Esophagus squamous epithelium (tissue), 5 donors: Measurements from ENCODE around the gene POLR2E. TPM values are rescaled to one million over a fixed set of nuclear protein-coding genes. Genes with fewer than 3 reads are reported as not detected.
A peak's percentile ranks its signal among the peaks of the same experiment; 100 is the strongest.

Experiments used
- DNase-seq: peaks from one replicate; lab custom pipeline; 2025; lab: John Stamatoyannopoulos, UW
- H3K27ac ChIP-seq, 4 donors: fragments of 200-600 bp; sonication (generic); one replicate each; pipeline ENCODE4 v1.5.1; 2016 to 2019; ENCODE audit warnings: mild to moderate bottlenecking in 1 of 4
- H3K27me3 ChIP-seq, 4 donors: fragments of 200-600 bp; sonication (generic); 1 replicate in 3 of 4; 2 replicates in 1 of 4; pipeline versions ENCODE4 v1.5.1 to v1.6.0; 2017 to 2021; ENCODE audit warnings: antibody characterized with exemption in 1 of 4
- H3K36me3 ChIP-seq, 3 donors: fragments of 200-600 bp; sonication (generic); one replicate each; pipeline ENCODE4 v1.5.1; 2016 to 2019
- H3K4me1 ChIP-seq, 3 donors: fragments of 200-600 bp; sonication (generic); one replicate each; pipeline ENCODE4 v1.5.1; 2017 to 2019
- H3K4me3 ChIP-seq, 4 donors: fragments of 200-600 bp; sonication (generic); 1 replicate in 3 of 4; 2 replicates in 1 of 4; pipeline ENCODE4 v1.5.1; 2016 to 2019; ENCODE audit warnings: mild to moderate bottlenecking in 2 of 4, moderate library complexity in 1 of 4
- H3K9me3 ChIP-seq, 3 donors: fragments of 200-600 bp; sonication (generic); one replicate each; pipeline ENCODE4 v1.5.1; 2016 to 2019
- POLR2A ChIP-seq, 4 donors: fragments of 450-650 bp; IDR thresholded peaks; one replicate each; pipeline ENCODE4 v1.6.1; 2017; ENCODE audit warnings: antibody characterized with exemption in 4 of 4, mild to moderate bottlenecking in 4 of 4, moderate library complexity in 3 of 4
- WGBS, 2 donors: methylation state at CpG; one replicate each; pipeline ENCODE4 v1.1.5; 2018; 5-methylcytosine and 5-hydroxymethylcytosine counted together
- intact Hi-C: fragments of 100-400 bp; cut with DNase I; formaldehyde crosslinking; loops from one replicate; pipeline ENCODE4 v1.15.0; 2022
- total RNA-seq, 4 donors: library from RNA; depleted of rRNA; stranded (reverse); fragments of >200 nt; gene quantifications; one replicate each; pipeline ENCODE4 v1.1.0, GENCODE V29; 2016
- TF ChIP-seq, protein P1 (sequence below), 6 experiments: fragments of 450-650 bp in 4 of 6; fragments of 200-600 bp in 2 of 6; sonication (generic) in 2 of 6; IDR thresholded peaks; one replicate each; pipeline ENCODE4 v1.5.1; 2016 to 2019; ENCODE audit warnings: antibody characterized with exemption in 6 of 6, mild to moderate bottlenecking in 4 of 6, moderate library complexity in 4 of 6
- donor health status: DM: yes; HTN: yes; CAD: no.

The POLR2E gene
- total RNA-seq, 4 donors from 2014 or later = 113 to 198 (median 166) TPM

DNA sequence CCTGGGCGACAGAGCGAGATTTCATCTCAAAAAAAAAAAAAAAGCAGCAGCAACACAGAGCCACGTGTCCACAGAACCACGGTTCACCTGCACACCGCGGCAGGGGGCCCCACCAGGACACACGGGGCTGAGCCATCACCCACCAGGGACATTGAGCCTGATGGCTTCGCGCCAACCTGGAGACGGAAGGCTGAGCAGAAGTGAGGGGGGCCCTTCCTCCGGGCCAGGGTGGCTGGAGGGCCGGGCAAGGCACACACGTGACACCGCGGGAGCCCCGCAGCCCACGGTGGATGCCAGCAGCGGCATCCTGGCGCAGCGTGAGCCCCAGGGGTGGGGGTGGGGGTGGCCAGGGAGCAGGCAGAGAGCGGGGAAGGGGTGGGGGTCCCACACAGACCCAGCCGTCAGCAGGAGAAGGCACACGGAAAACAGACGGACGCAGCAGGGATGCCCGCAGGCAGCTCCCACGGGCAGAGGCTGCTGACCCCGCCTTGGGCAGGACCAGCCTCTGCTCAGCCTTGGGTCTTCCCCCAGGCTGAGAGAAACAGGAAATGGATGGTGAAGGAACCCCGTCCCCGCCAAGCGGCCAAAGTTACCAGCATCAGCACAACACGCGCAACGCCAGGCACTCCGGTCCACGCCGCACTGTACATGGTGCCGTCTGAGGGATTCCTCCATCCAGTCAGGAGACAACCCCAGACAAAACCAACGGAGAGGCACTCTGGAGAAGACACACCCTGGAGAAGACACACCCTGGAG, 45.3 kb upstream of the POLR2E start:
- 88 to 96% methylated on average over 21 to 23 of the region's 39 CpGs for WGBS, 2 donors
- Histone ChIP-seq H3K4me1 (peaks cover 15 to 16% (median 16%) of the 10 kb centered on the region in 3 donors), H3K27ac (no peak overlapping the region), H3K27me3 (no peaks in the 10 kb centered on the region), H3K36me3 (peaks cover 8 to 80% (median 22%) of the 10 kb centered on the region in 3 donors), H3K9me3 (no peaks in the 10 kb centered on the region), H3K4me3 (no peak overlapping the region)
- TF ChIP-seq POLR2A (IDR thresholded peaks at IDR 0.05) = no peak
- TF ChIP-seq, protein P1, sequence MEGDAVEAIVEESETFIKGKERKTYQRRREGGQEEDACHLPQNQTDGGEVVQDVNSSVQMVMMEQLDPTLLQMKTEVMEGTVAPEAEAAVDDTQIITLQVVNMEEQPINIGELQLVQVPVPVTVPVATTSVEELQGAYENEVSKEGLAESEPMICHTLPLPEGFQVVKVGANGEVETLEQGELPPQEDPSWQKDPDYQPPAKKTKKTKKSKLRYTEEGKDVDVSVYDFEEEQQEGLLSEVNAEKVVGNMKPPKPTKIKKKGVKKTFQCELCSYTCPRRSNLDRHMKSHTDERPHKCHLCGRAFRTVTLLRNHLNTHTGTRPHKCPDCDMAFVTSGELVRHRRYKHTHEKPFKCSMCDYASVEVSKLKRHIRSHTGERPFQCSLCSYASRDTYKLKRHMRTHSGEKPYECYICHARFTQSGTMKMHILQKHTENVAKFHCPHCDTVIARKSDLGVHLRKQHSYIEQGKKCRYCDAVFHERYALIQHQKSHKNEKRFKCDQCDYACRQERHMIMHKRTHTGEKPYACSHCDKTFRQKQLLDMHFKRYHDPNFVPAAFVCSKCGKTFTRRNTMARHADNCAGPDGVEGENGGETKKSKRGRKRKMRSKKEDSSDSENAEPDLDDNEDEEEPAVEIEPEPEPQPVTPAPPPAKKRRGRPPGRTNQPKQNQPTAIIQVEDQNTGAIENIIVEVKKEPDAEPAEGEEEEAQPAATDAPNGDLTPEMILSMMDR (IDR thresholded peaks at IDR 0.05) = no peak
- intact Hi-C loops = no loop called here
- no peak for DNase-seq

DNA sequence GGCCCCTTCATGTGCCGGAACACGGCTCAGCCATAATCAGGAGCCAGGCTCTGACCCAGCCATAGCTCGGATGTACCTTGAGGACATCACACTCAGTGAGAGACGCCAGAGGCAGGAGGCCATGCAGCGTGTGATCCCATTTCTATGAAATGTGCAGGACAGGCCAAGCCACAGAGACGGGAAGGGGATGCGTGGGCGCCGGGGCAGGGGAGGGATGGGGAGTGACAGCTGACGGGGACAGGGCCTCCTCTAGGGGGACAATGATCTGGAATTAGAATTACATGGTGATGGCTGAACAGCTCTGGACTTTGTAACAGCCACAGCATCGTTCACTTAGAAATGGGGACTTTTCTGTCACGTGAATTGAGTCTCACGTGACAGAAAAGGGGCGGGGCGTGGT, 44.0 kb upstream of the POLR2E start:
- Histone ChIP-seq H3K4me1 (peaks cover 20 to 29% (median 25%) of the 10 kb centered on the region in 3 donors), H3K4me3 (no peak overlapping the region), H3K27me3 (no peaks in the 10 kb centered on the region), H3K27ac (no peak overlapping the region), H3K36me3 (peaks cover 6 to 70% (median 18%) of the 10 kb centered on the region in 3 donors), H3K9me3 (no peaks in the 10 kb centered on the region)
- TF ChIP-seq POLR2A (IDR thresholded peaks at IDR 0.05) = no peak
- TF ChIP-seq, protein P1 (IDR thresholded peaks at IDR 0.05) = no peak
- no peak for DNase-seq
- intact Hi-C loops = no loop called here
- 86 to 92% methylated on average over 11 to 15 of the region's 15 CpGs for WGBS, 2 donors

DNA sequence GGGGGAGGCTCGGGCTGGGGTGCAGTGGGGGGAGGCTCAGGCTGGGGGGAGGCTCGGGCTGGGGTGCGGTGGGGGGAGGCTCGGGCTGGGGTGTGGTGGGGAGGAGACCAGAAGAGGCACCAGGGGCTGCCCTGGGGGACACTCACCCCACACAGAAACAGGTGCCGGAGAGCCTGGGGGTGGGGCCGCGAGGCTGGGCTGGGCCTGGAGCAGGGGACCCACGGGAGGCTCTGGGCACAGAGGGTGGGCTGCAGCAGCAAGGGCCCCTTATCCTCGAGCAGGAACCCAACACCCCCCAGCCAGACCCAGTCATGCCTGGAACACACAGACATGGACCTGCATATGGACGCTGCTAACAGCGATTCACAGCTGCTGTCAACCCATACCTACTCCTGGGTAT, 42.9 kb upstream of the POLR2E start:
- intact Hi-C loops = no loop called here
- H3K4me1 ChIP-seq = peaks cover 24 to 40% (median 36%) of the 10 kb centered on the region in 3 donors
- peaks cover 0 to 66% (median 8%) of the 10 kb centered on the region in 3 donors for H3K36me3 ChIP-seq
- H3K27me3 ChIP-seq = no peaks in the 10 kb centered on the region
- H3K9me3 ChIP-seq = no peaks in the 10 kb centered on the region
- WGBS, 2 donors = no CpG with 5 or more reads among the region's 11 CpGs
- DNase-seq = no peak
- no peak overlapping the region for H3K27ac ChIP-seq
- H3K4me3 ChIP-seq = no peak overlapping the region
- TF ChIP-seq, protein P1 (IDR thresholded peaks at IDR 0.05) = no peak
- no peak for TF ChIP-seq POLR2A (IDR thresholded peaks at IDR 0.05)

DNA sequence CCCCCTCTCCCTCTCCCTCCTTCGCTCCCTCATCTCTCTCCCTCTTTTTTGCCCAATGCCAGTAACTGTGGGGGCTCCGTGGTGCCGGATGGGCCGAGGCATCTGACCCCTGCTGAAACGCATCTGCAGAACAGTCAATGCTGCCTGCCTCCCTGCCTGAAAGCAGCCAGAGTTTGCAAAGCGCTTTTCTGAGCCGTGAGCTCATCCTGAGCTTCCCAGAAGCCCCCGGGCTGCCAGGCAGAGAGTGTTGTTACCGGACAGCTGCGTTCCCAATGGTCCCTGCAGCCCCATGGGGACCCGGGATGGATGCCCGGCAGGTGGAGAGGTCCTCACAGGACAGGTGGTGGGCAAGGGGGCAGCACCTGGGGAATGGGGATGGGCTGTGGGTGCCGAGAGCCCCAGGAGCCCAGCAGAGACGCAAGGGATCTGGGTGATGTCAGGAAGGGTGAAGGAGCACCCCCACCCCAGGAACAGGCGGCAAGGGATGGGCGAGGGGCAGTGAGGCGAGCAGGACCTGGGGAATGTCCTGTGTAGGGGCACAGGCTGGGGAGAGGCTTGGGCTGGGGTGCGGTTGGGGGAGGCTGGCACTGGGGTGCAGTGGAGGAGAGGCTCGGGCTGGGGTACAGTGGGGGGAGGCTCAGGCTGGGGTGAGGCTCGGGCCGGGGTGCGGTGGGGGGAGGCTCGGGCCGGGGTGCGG, 41.6 kb upstream of the POLR2E start:
- TF ChIP-seq, protein P1 (IDR thresholded peaks at IDR 0.05) = no peak
- no peak for TF ChIP-seq POLR2A (IDR thresholded peaks at IDR 0.05)
- Histone ChIP-seq H3K27me3 (no peaks in the 10 kb centered on the region), H3K9me3 (no peaks in the 10 kb centered on the region), H3K4me3 (no peak overlapping the region), H3K27ac (peak overlapping the region; percentile 32 to 96 (median 78)), H3K36me3 (peaks cover 0 to 53% (median 0%) of the 10 kb centered on the region in 3 donors), H3K4me1 (peaks cover 33 to 53% (median 45%) of the 10 kb centered on the region in 3 donors)
- WGBS, 2 donors = 73 to 92% methylated on average over 8 of the region's 25 CpGs
- DNase-seq = no peak
- intact Hi-C loops = no loop called here

DNA sequence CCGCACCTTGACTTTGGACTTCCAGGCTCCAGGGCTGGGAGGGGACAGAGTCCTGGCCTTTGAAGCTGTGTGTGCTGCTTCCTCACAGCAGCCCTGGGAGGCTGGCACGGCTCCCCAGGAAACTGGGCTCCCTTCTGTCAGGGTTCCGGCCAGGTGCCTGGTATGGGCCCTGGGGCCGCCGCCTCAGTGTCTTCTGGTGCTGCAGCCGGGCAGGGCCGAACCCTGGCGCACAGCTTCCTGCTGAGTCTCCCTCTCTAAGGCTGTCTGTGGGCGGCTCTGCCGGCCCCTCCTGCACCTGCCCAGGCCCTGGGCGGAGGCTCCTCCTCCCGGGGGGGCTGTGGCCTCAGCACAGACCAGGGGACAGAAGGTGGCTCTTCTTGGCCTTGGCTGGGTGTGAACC, 41.0 kb upstream of the POLR2E start:
- no peaks in the 10 kb centered on the region for H3K27me3 ChIP-seq
- peaks cover 0 to 47% (median 0%) of the 10 kb centered on the region in 3 donors for H3K36me3 ChIP-seq
- no peak for DNase-seq
- TF ChIP-seq POLR2A (IDR thresholded peaks at IDR 0.05) = no peak
- TF ChIP-seq, protein P1 (IDR thresholded peaks at IDR 0.05) = no peak
- no peak overlapping the region for H3K4me3 ChIP-seq
- peak overlapping the region; percentile 32 to 96 (median 78) for H3K27ac ChIP-seq
- 0 to 100% methylated on average over 1 of the region's 12 CpGs for WGBS, 2 donors
- no peaks in the 10 kb centered on the region for H3K9me3 ChIP-seq
- intact Hi-C loops = no loop called here
- H3K4me1 ChIP-seq = peaks cover 38 to 59% (median 45%) of the 10 kb centered on the region in 3 donors
